Thyroid gland (tissue), 4 donors: ENCODE measurements around the gene PNMA3.
"Not testable (repeated sequence)": the region's sequence is repeated elsewhere in the genome, so short reads cannot be mapped to it uniquely, and the experiment has no call there.

Source experiments
- CTCF ChIP-seq, 6 experiments: fragments of 200-600 bp in 3 of 6; fragments of 450-650 bp in 3 of 6; sonication (generic) in 3 of 6; IDR thresholded peaks; one replicate each; pipeline ENCODE4 v1.5.1; 2016 to 2019; ENCODE audit warnings: antibody characterized with exemption in 6 of 6, mild to moderate bottlenecking in 2 of 6, inconsistent platforms in 1 of 6, moderate library complexity in 1 of 6
- POLR2A ChIP-seq, 2 donors: fragments of 450-650 bp; IDR thresholded peaks; one replicate each; pipeline ENCODE4 v1.6.1; 2017; ENCODE audit warnings: antibody characterized with exemption in 2 of 2, mild to moderate bottlenecking in 2 of 2, moderate library complexity in 1 of 2

GRCh38 chrX:153066402-153066801 lies 10.1 kb downstream of the PNMA3 start:
- TF ChIP-seq POLR2A, CTCF (IDR thresholded peaks at IDR 0.05): not testable (repeated sequence)
